WI38 (cell line): ENCODE measurements around the gene KMT2E.

ENCODE experiments used
- H3K4me3 ChIP-seq: 2 replicates; pipeline ENCODE4 v1.5.1; 2011; ENCODE audit warnings: low read depth, mild to moderate bottlenecking, control low read depth, low read length
- CTCF ChIP-seq: IDR thresholded peaks from 2 replicates; pipeline ENCODE4 v1.5.1; 2012; ENCODE audit warnings: low read depth, mild to moderate bottlenecking, control low read depth, low read length

KMT2E gene

GRCh38 chr7:105073143-105073542 is 59.1 kb downstream of the KMT2E start:
- no peak overlapping the region for H3K4me3 ChIP-seq
- no peak for TF ChIP-seq CTCF

- no peak for TF ChIP-seq CTCF
- no peak overlapping the region for H3K4me3 ChIP-seq
These were observed 65.3 kb downstream of the KMT2E start for GRCh38 chr7:105079348-105079747.

- TF ChIP-seq CTCF = no peak
- no peak overlapping the region for H3K4me3 ChIP-seq
These were observed 70.6 kb downstream of the KMT2E start for GRCh38 chr7:105084581-105084980.

GRCh38 chr7:105086850-105087249 is 72.8 kb downstream of the KMT2E start:
- no peak for TF ChIP-seq CTCF
- H3K4me3 ChIP-seq = no peak overlapping the region

- H3K4me3 ChIP-seq = no peak overlapping the region
- no peak for TF ChIP-seq CTCF
These were observed 74.0 kb downstream of the KMT2E start for GRCh38 chr7:105087981-105088380.

GRCh38 chr7:105088456-105088855 is 74.5 kb downstream of the KMT2E start:
- no peak for TF ChIP-seq CTCF
- no peak overlapping the region for H3K4me3 ChIP-seq

- no peak overlapping the region for H3K4me3 ChIP-seq
- no peak for TF ChIP-seq CTCF
These were observed 81.0 kb downstream of the KMT2E start for GRCh38 chr7:105094966-105095365.
